Neural cell (in vitro differentiated cells): ENCODE results near the gene ZC3H12A. TPM values are rescaled to one million over a fixed set of nuclear protein-coding genes. Genes with fewer than 3 reads are reported as not detected.

Experiments
- H2AFZ ChIP-seq: fragments of 200-600, 300-800 bp; sonication (generic), shearing (Covaris generic); 2 replicates; pipeline ENCODE4 v1.6.0; 2014; ENCODE audit warnings: low read depth, mild to moderate bottlenecking, antibody characterized with exemption, low read length, moderate library complexity
- H3F3A ChIP-seq: fragments of 200-600 bp; shearing (Covaris generic); 2 replicates; pipeline ENCODE4 v1.6.1; 2016; ENCODE audit warnings: mild to moderate bottlenecking, moderate library complexity, mixed read lengths, antibody characterized with exemption, low read length; ENCODE audit not compliant: insufficient read depth, poor library complexity, severe bottlenecking
- H3K27ac ChIP-seq: fragments of 200-600, 300-800 bp; sonication (generic), shearing (Covaris generic); 2 replicates; pipeline ENCODE4 v1.5.1; 2014; ENCODE audit warnings: mild to moderate bottlenecking, low read length, moderate library complexity
- H3K27me3 ChIP-seq: fragments of 300-800, 200-600 bp; sonication (generic), shearing (Covaris generic); 2 replicates; pipeline ENCODE4 v1.6.0; 2014; ENCODE audit warnings: mild to moderate bottlenecking, low read depth, low read length, moderate library complexity; ENCODE audit not compliant: insufficient read depth
- H3K36me3 ChIP-seq: fragments of 300-800, 200-600 bp; sonication (generic), shearing (Covaris generic); 2 replicates; pipeline ENCODE4 v1.5.1; 2014; ENCODE audit warnings: mild to moderate bottlenecking, antibody characterized with exemption, low read length, moderate library complexity; ENCODE audit not compliant: insufficient read depth
- H3K4me2 ChIP-seq: fragments of 300-800, 200-600 bp; sonication (generic), shearing (Covaris generic); 2 replicates; pipeline ENCODE4 v1.6.0; 2014; ENCODE audit warnings: mild to moderate bottlenecking, low read length
- H3K4me3 ChIP-seq: fragments of 300-800, 200-600 bp; sonication (generic), shearing (Covaris generic); 2 replicates; pipeline ENCODE4 v1.5.1; 2014; ENCODE audit warnings: mild to moderate bottlenecking, low read length, moderate library complexity
- H3K79me2 ChIP-seq: fragments of 200-600 bp; shearing (Covaris generic); replicated peaks from 2 replicates; pipeline ENCODE4 v1.6.0; 2014; ENCODE audit warnings: mild to moderate bottlenecking, low read length, moderate library complexity; ENCODE audit not compliant: insufficient read depth
- H3K9ac ChIP-seq: fragments of 300-800, 200-600 bp; sonication (generic), shearing (Covaris generic); 2 replicates; pipeline ENCODE4 v1.6.1; 2016; ENCODE audit warnings: mild to moderate bottlenecking, low read length, mixed read lengths
- H3K9me2 ChIP-seq: fragments of 200-600 bp; shearing (Covaris generic); 2 replicates; pipeline ENCODE4 v1.6.1; 2016; ENCODE audit warnings: mild to moderate bottlenecking, low read length, mixed read lengths; ENCODE audit not compliant: insufficient read depth
- H3K9me3 ChIP-seq: fragments of 200-600, 300-800 bp; sonication (generic), shearing (Covaris generic); 2 replicates; pipeline ENCODE4 v1.6.1; 2016; ENCODE audit warnings: mild to moderate bottlenecking, mixed run types, low read length, moderate library complexity, mixed read lengths
- H4K20me1 ChIP-seq: fragments of 200-600 bp; shearing (Covaris generic); 2 replicates; pipeline ENCODE4 v1.6.1; 2016; ENCODE audit warnings: mild to moderate bottlenecking, mixed run types; ENCODE audit not compliant: insufficient read depth
- MXI1 ChIP-seq: fragments of 450-650 bp; conservative IDR thresholded peaks from 2 replicates; pipeline ENCODE4 v1.6.1; 2014; ENCODE audit warnings: antibody characterized with exemption, mild to moderate bottlenecking; ENCODE audit not compliant: poor library complexity, severe bottlenecking
- POLR2AphosphoS5 ChIP-seq: IDR thresholded peaks from 2 replicates; pipeline ENCODE4 v1.6.1; 2012
- RAD21 ChIP-seq: fragments of 450-650 bp; conservative IDR thresholded peaks from 2 replicates; pipeline ENCODE4 v1.6.1; 2014; ENCODE audit warnings: antibody characterized with exemption, mild to moderate bottlenecking, moderate library complexity
- SMC3 ChIP-seq: fragments of 450-650 bp; conservative IDR thresholded peaks from 2 replicates; pipeline ENCODE4 v1.6.1; 2014; ENCODE audit warnings: antibody characterized with exemption, mild to moderate bottlenecking, moderate library complexity; ENCODE audit not compliant: poor library complexity
- TAF1 ChIP-seq: IDR thresholded peaks from 2 replicates; pipeline ENCODE4 v1.6.1; 2012; ENCODE audit warnings: low read depth
- polyA plus RNA-seq: library from polyadenylated mRNA; depleted of rRNA; stranded (reverse); fragments of >200 nt; gene quantifications from 2 replicates; pipeline ENCODE4 v1.2.3, GENCODE V29; 2014
- TF ChIP-seq, protein P1 (sequence below): fragments of 450-650 bp; IDR thresholded peaks from 2 replicates; pipeline ENCODE4 v1.5.1; 2014; ENCODE audit warnings: antibody characterized with exemption, mild to moderate bottlenecking, moderate library complexity; ENCODE audit not compliant: poor library complexity, severe bottlenecking

The ZC3H12A gene
- polyA plus RNA-seq, 1 donor from 2014 or later: not detected

DNA sequence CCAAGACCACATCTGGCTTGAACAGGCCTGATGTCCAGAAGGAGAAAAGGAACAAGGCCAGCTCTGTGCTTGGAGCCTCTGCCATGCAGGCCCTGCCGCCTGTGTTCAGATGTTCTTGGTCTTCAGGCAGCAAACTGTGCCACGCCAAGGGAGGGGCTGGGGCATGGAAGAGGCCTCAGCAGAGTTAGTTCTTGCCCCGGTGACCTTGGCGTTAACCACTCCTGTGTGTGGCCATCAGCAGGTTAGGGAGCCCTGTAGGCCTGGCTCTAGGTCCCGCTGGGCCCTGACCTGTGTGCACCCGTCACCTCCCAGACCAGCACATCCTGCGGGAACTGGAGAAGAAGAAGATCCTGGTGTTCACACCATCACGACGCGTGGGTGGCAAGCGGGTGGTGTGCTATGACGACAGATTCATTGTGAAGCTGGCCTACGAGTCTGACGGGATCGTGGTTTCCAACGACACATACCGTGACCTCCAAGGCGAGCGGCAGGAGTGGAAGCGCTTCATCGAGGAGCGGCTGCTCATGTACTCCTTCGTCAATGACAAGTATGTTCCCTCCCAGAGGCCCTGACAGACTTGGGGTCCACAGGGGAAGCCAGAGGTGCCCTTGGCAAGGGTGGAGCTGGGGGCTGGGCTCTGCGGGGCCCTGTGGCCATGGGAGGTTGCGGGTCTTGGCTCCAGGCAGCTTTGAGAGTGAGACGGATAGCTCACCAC, 7.1 kb downstream of the ZC3H12A start:
- Histone ChIP-seq H3K27ac (no peak overlapping the region), H3K79me2 (no peaks in the 10 kb centered on the region), H2AFZ (no peak overlapping the region), H3K9ac (no peak overlapping the region), H3K36me3 (no peaks in the 10 kb centered on the region), H3F3A (no peaks in the 10 kb centered on the region), H3K4me3 (no peak overlapping the region), H3K9me2 (no peaks in the 10 kb centered on the region), H3K4me2 (no peak overlapping the region), H3K27me3 (no peaks in the 10 kb centered on the region), H3K9me3 (no peaks in the 10 kb centered on the region), H4K20me1 (no peaks in the 10 kb centered on the region)
- TF ChIP-seq POLR2AphosphoS5 (no peak), TAF1 (no peak), MXI1 (no peak), RAD21 (no peak)
- TF ChIP-seq, protein P1, sequence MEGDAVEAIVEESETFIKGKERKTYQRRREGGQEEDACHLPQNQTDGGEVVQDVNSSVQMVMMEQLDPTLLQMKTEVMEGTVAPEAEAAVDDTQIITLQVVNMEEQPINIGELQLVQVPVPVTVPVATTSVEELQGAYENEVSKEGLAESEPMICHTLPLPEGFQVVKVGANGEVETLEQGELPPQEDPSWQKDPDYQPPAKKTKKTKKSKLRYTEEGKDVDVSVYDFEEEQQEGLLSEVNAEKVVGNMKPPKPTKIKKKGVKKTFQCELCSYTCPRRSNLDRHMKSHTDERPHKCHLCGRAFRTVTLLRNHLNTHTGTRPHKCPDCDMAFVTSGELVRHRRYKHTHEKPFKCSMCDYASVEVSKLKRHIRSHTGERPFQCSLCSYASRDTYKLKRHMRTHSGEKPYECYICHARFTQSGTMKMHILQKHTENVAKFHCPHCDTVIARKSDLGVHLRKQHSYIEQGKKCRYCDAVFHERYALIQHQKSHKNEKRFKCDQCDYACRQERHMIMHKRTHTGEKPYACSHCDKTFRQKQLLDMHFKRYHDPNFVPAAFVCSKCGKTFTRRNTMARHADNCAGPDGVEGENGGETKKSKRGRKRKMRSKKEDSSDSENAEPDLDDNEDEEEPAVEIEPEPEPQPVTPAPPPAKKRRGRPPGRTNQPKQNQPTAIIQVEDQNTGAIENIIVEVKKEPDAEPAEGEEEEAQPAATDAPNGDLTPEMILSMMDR: no peak

GRCh38 chr1:37482004-37482785, 7.8 kb downstream of the ZC3H12A start:
- Histone ChIP-seq H2AFZ (no peak overlapping the region), H3K79me2 (no peaks in the 10 kb centered on the region), H3K27ac (no peak overlapping the region), H3K4me3 (no peak overlapping the region), H3K9me3 (no peaks in the 10 kb centered on the region), H3K36me3 (no peaks in the 10 kb centered on the region), H3K9me2 (no peaks in the 10 kb centered on the region), H4K20me1 (no peaks in the 10 kb centered on the region), H3K4me2 (no peak overlapping the region), H3K9ac (no peak overlapping the region), H3K27me3 (no peaks in the 10 kb centered on the region), H3F3A (no peaks in the 10 kb centered on the region)
- TF ChIP-seq MXI1 (no peak), POLR2AphosphoS5 (no peak), SMC3 (no peak)
- TF ChIP-seq, protein P1: no peak
